ENCODE results near the gene TRIM8. TPM values are rescaled to one million over a fixed set of nuclear protein-coding genes. Genes with fewer than 3 reads are reported as not detected.

Gene TRIM8
- total RNA-seq, 2 experiments from 2014 or later = 39.5 to 39.8 TPM

DNA sequence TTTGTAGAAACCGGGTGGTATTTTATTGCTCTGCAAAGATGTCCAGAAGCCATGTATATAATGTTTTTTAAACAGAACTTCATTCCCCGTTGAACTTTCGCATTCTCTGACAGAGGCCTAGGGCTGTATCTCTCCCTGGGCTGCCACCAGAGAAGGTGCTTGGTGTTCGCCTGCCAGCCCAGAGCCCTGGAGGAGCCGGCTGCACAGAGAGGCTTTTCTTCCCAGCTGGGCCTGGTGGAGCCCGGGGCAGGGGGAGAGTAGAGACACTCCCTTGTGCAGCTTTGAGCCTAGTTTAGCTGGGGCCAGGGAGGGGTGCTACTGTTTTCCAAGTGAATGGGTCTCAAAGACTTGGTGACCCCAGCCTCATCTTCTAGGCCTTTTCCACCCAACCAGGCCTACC is 13.6 kb upstream of the TRIM8 start:
- CTCF ChIA-PET = interaction anchor here (0.6 to 1.3 kb wide), 3 partner anchors 16 to 40 kb away, joined by 3 read pairs; no protein-coding TSS in a partner anchor
- H3K36me3 Mint-ChIP-seq (ENCODE audit: low read depth) = no peaks in the 10 kb centered on the region
- H3K4me1 Mint-ChIP-seq (ENCODE audit: low read depth) = peaks cover 36% of the 10 kb centered on the region
- H3K27me3 Mint-ChIP-seq = no peaks in the 10 kb centered on the region
- TF ChIP-seq, protein P1, sequence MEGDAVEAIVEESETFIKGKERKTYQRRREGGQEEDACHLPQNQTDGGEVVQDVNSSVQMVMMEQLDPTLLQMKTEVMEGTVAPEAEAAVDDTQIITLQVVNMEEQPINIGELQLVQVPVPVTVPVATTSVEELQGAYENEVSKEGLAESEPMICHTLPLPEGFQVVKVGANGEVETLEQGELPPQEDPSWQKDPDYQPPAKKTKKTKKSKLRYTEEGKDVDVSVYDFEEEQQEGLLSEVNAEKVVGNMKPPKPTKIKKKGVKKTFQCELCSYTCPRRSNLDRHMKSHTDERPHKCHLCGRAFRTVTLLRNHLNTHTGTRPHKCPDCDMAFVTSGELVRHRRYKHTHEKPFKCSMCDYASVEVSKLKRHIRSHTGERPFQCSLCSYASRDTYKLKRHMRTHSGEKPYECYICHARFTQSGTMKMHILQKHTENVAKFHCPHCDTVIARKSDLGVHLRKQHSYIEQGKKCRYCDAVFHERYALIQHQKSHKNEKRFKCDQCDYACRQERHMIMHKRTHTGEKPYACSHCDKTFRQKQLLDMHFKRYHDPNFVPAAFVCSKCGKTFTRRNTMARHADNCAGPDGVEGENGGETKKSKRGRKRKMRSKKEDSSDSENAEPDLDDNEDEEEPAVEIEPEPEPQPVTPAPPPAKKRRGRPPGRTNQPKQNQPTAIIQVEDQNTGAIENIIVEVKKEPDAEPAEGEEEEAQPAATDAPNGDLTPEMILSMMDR (IDR thresholded peaks at IDR 0.05) = no peak
- POLR2A ChIA-PET = no interaction called here
- no peaks in the 10 kb centered on the region for H3K9me3 Mint-ChIP-seq
- H3K4me3 Mint-ChIP-seq = no peak overlapping the region
- no peak overlapping the region for H3K27ac Mint-ChIP-seq
- ATAC-seq (no peak), DNase-seq (no peak)
- intact Hi-C loops (cut with micrococcal nuclease) = no loop called here

GRCh38 chr10:102631525-102632393 is 12.5 kb upstream of the TRIM8 start:
- no peaks in the 10 kb centered on the region for H3K36me3 Mint-ChIP-seq (ENCODE audit: low read depth)
- no peaks in the 10 kb centered on the region for H3K27me3 Mint-ChIP-seq
- CTCF ChIA-PET = interaction anchor here (1.0 to 1.5 kb wide), 4 partner anchors 13 to 82 kb away, joined by 3 to 4 read pairs (median 4); partner anchors contain the start of genes ARL3 and SFXN2
- DNase-seq (no peak), ATAC-seq (no peak)
- POLR2A ChIA-PET = interaction anchor here (0.8 to 1.3 kb wide), 4 partner anchors 9 to 26 kb away, joined by 3 to 4 read pairs (median 3); no protein-coding TSS in a partner anchor
- H3K27ac Mint-ChIP-seq = peak overlapping the region; percentile 89
- H3K9me3 Mint-ChIP-seq = no peaks in the 10 kb centered on the region
- no peak overlapping the region for H3K4me3 Mint-ChIP-seq
- H3K4me1 Mint-ChIP-seq (ENCODE audit: low read depth) = peaks cover 41% of the 10 kb centered on the region
- intact Hi-C loops (cut with micrococcal nuclease) = no loop called here
- TF ChIP-seq, protein P1 (IDR thresholded peaks at IDR 0.05) = no peak

- DNase-seq (peak; percentile 57), ATAC-seq (peak; percentile 60)
- TF ChIP-seq, protein P1 (IDR thresholded peaks at IDR 0.05) = no peak
- ChIA-PET POLR2A (interaction anchor here (0.8 to 1.3 kb wide), 3 partner anchors 9 to 26 kb away, joined by 3 to 4 read pairs (median 3); no protein-coding TSS in a partner anchor), CTCF (interaction anchor here (1.0 to 1.5 kb wide), 4 partner anchors 13 to 82 kb away, joined by 3 to 4 read pairs (median 4); partner anchors contain the start of genes ARL3 and SFXN2)
- Mint-ChIP-seq H3K9me3 (no peaks in the 10 kb centered on the region), H3K27ac (peak overlapping the region; percentile 89), H3K4me3 (peak overlapping the region; percentile 31), H3K36me3 (ENCODE audit: low read depth) (no peaks in the 10 kb centered on the region), H3K27me3 (no peaks in the 10 kb centered on the region), H3K4me1 (ENCODE audit: low read depth) (peaks cover 43% of the 10 kb centered on the region)
- intact Hi-C loops (cut with micrococcal nuclease) = no loop called here
Measured at GRCh38 chr10:102632394-102633111, 11.7 kb upstream of the TRIM8 start.

GRCh38 chr10:102633287-102633686 is 11.0 kb upstream of the TRIM8 start:
- Mint-ChIP-seq H3K4me1 (ENCODE audit: low read depth) (peaks cover 43% of the 10 kb centered on the region), H3K36me3 (ENCODE audit: low read depth) (no peaks in the 10 kb centered on the region), H3K9me3 (no peaks in the 10 kb centered on the region), H3K4me3 (peak overlapping the region; percentile 31), H3K27ac (peak overlapping the region; percentile 89), H3K27me3 (no peaks in the 10 kb centered on the region)
- TF ChIP-seq, protein P1 (IDR thresholded peaks at IDR 0.05) = no peak
- intact Hi-C loops (cut with micrococcal nuclease) = no loop called here
- ChIA-PET POLR2A (interaction anchor here (0.6 to 2.3 kb wide), 2 partner anchors 12 to 15 kb away, joined by 3 to 23 read pairs; partner anchors contain the start of gene TRIM8), CTCF (no interaction called here)
- ATAC-seq = peak; percentile 82
- DNase-seq = peak; percentile 79
